GM21367 (cell line): Measurements from ENCODE around the gene FAM124A.

Experiments
- ATAC-seq: cut with Tn5 transposase; IDR thresholded peaks from one replicate; pipeline ENCODE4 v1.9.1; 2021; ENCODE audit not compliant: unreplicated experiment

The FAM124A gene

DNA sequence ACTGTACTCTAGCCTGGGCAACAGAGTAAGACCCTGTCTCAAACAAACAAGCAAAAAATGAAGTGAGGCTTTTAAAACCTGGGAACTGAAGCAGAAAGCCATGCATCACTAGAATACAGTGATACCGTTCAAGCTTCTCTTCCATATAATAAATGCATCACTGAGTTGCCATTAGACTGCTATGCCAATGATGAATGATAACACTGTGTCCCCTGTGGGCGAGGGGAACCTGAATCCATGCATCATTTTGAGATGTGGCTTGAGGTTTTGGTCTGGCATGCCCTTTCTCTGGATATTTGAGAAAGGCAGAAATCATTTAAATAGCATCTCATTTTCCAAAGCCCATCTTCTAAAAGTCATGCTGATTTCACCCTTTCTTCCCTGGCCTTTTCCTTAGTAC is 1.5 kb upstream of the FAM124A start:
- ATAC-seq = no peak

DNA sequence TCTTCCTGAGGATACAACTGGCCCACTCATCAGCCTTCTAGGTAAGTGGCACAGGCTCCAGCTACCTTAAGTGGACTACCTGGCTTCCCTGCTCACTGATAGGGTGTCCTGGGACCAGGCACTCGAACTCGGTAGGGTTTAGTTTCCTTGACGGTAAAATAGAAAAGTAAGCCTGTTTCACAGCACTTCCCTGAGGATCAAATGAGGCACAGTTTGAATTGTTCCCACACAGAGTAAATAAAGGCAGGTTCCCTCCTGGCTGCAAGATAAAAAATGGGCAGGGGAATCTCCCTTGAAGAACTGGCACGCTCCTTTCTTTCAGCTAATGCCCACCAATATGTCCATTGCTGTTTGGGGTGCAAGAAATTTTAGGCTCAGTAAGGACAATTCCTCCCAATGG is 1.1 kb upstream of the FAM124A start:
- no peak for ATAC-seq

DNA sequence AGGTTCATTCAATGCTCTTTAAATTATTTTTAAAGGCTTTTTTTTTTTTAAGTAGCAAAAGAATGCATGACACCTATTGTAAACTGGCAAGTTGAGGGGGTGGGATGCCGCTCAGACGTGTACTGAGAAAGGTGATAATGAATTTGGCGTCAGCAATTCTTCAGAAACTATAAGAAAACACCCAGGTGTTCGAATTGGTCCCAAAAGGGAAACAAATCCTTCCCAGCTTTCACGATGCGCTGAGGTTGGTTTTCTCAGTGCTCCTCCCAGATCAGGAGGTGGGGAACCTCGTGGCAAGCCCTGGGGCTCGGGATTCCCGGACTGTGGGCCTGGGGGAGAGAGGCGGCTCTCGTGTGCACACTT is 543 bp upstream of the FAM124A start:
- no peak for ATAC-seq

DNA sequence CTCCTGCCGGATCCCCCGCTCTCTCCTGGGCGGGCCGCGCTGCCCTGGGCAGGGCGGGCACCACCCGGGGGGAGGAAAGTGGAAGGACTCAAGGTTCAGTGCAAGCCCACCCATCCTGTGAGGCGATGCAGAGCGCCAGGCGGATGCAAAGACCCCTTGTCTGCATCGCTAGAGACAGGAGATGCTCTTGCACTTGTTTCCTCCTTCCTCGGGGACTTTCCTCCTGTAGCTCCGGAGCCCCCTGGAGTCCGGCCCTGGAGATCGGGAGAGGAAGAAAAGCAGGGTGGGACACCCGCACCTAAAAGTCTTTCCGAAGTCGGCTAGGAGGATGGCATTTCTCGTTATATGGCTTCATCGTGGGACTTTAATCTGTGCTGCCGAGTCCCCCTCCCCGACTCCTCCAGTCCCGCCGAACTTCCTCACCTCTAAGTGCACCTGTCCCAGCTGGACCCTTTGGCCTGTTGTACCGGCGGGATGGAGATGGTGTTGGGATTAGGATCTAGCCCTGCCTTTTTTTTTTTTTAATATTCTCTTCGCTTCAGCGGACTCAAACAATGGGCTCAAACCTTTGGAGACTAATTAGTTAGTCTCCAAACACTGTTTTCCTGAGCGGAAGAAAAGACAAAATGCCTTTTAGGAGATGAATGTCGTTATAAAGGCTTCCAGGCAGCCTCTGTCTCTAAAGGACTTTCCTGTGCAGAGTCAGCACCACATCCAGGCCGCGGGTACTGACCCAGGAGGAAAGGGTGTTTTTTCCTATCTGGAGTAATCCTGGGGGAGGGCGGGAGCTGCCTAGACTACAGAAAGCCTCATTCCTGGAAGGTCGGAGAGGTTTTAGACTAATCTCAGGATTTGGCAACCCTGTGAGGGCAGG is 725 bp downstream of the FAM124A start:
- peak; percentile 11 for ATAC-seq

DNA sequence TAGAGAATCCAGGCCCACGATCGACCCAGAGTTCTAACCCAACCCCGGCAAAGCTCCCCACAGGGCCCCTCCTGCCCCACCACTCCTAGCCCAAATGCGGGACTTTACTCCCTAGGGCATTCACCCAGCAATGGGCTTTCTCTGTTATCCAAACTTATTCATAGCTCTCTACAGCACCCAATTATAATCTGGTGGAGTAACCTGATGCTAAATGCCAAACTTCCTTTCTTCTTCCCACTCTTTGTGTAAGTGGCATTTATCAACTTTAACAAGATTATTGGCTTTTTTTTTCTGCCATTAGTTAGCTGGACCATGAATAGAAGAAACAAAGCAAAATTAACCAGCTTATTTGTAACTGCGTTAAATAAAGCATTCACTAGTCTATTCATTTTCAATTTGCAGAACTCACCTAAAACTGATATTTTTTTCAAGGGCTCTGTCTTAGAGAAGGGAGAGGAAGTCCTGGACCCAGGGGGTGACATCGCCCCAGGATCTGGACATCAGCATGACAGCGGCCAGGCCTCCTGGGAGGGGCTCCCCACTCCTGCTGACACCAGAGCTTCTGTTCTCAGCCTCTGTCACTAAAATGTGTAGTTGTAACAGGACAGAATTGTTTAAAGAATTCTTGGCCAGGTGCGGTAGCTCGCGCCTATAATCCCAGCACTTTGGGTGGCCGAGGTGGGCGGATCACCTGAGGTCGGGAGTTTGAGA is 1.5 kb downstream of the FAM124A start:
- no peak for ATAC-seq

DNA sequence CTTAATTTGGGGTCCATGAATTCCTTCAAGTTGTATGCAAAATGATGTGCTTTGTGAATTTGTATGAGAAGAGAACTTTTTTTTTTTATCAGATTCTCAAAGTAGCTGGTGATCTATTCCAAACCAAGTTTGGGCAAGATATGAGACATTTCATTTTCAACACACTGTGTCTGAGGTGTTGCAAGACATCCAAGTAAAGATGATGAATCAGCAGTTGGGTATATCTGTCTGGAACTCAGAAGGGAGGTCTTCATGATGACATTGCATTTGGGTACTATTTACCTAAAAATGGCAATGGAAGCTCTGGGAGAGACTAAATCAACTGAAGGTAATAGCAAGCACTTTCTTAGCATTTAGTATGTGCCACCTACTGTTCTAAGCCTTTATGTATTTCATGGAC is 2.8 kb downstream of the FAM124A start:
- no peak for ATAC-seq

DNA sequence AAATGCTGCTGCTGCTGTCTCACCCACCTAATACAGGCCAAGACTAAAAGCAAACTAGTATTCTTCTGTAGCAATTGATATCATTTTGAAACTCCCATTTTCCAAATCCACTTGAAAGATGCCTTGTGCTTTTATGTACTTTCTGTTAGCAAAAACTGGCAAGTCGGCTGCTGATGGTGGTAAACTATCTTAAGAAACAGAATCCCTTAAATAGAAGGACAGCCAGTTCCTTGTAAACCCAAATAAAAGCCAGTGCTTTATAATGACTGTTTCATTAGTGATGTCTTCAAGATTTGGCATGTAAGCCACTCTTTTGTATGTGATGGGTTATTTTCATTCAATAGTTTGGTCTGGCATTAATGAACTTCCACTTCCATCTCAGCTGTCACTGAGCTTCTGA is 5.2 kb downstream of the FAM124A start:
- no peak for ATAC-seq

DNA sequence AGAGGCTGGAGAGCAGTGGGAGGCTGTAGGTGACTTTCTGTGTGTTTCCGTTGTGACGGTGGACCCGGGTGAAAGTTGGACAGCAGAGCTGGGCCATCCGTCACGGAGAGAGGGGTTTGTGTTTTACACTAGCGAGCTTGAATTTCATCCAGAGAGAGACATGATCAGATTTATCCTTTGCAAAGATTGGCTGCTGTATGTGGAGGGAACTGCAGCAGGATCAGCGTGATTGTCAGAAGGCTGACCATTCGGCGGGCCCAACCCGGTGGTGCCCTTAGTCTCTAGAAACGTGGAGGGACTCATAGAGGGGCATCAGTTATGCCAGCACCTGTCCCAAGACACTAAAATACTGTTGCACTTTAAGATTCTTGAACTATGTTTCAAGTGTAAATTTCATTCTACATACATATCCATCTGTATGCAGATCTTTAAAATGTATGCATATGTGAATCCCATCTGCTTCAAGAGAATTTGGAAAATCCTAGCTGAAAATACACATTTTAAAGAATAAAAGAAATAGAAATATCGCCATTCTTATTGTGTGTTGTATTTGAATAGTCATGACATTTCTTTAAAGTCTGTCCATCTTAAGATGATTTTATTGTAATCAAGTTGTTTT is 7.0 kb downstream of the FAM124A start:
- no peak for ATAC-seq

DNA sequence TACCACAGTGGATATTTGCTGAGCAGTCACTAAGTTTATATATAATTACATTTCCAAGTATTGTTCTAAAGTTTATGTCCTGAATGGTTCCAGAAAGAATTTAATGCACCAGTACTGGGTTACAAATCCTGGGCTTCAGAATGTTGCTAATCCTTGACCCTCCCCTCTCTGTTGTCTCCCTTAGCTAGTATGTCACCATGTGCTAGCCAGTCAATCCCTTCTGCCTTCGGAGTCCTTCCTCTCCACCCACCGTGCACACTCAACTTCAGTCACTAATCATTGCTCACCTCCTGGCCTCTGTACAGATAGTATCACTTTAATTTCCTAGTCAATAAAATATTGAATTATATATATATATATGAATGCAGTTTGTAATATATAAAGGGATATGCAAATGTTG is 7.5 kb downstream of the FAM124A start:
- no peak for ATAC-seq

DNA sequence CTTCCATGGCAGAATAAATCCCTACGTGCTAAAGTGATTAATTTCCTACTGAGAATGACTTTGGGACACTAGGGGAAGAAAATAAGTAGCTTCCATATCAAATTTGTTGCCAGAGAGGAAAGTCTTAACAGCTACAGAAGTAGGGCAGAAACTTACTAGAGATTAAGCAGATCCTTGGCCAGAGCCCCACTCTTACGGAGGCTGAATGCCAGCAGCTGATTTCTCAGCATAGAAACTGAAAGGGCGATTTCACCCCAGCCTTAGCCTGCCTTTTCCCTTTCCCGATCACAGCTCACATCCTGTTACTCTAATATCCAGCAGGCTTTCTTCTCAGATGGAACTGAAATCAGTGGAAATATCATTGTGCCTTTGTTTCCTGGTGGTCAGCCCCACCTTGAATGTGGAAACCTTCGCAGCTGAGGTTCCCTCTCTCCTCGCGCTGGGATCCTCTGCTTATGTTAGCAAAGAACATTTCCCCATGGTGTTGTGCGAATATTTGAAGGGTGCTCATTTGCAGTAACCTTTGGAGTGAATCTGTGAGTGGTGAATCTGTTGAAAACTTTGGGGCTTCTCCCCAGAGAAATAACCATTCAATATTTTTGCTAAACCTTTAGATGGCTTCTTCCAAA is 8.4 kb downstream of the FAM124A start:
- no peak for ATAC-seq

DNA sequence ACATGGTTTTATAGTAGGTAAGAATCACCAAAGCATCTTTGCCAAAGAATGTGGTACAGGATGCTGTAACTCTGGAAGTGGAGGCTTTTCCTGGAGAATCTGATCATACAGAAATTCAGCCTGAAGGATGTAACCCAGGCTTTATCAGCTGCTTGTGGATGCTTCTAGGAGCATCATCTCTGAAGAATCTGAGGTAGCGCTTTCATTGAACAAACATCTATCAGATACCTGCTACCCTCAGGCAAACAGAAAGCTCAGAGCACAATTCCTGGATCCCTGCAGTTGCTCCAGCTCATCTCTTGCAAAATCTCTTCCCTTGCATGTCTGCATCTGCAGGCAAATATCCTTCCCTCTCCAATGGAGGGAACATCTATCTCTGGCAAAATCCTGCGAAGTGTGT is 9.3 kb downstream of the FAM124A start:
- no peak for ATAC-seq

DNA sequence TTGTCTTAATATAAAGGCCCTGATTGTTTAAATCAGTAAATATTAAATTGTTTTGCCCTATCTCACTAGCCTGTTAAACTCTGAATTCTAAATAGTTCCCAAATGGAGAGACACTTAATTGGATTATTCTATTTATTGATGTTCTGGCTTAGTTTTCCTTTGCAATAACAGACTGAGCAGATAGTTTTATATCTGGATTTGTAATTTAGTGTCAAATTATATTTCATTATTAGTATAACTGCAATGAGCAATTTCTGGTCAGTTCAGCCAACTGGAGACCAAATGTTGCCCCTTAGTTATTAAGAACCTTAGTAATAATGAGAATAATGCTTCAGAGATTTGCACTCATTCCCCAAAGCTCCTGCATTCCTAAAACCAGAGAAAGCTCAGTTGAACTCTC is 10.1 kb downstream of the FAM124A start:
- ATAC-seq = no peak

DNA sequence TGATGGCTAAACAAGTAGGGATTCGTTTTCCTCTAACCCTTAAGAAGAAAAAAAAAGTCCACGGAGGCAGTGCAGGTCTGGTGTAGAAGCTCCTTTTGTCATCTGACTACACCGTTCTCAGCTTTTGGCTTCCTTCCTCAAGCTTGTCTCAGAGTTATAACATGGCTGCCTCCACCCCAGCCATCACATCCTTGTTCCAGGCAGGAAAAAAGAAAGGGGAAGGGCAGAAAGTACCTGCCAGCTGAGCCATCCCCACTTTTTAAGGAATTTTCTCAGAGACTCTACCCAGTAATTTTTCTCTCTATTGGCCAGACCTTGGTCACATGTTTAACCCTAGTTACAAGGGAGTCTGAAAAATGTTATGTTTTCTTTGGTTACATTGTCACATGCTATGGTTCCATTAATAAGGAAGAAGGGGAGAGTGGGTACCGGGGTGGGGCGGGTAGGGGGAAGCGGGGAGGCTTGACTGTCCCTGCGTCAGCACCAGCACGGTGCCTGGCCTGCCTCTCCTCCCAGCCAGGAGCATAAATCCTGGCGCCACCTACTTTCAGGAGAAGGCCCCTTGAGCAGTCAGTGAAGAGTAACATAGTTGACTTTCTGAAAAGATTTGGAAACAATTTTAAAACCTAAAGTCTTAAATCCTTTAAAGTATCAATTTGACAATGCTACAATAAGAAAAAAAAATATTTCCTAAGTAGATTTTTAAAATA is 11.1 kb downstream of the FAM124A start:
- ATAC-seq = no peak

DNA sequence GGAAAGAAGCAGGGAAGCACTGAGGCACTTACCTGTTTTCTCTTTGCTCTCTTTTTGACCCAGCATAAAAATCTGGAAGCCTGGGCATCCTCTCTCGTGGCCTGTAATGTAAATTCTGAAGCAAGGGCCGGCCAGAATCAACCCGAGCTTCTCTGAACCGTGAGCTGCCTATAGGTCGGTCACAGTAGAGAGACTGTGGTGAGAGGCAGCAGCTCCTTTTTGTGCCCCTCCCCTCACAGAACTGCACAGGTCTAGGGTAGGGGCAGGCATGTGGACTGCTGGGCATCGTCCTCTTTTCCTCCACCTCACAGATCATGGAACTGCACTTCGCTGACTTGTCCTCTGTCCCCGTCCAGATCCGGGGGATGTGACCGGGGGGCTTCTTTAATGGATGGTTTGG is 12.5 kb downstream of the FAM124A start:
- no peak for ATAC-seq

DNA sequence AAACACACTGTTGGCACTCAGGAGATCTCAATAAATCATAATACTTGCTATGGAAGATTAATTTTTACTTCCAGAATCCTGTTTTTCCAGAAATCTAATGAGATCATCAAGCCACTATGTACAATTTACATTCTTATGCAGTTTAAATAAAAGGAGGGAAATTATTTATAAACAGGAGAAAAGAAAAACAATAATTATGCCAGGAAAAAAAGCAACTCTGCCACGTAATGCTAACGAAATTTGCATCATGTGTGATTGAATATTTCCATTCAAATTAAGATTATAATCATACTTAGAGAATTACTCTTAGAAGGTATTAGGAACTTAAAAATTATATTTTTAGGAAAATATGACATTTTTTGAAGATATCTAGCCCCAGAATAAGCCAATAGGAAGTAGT is 13.0 kb downstream of the FAM124A start:
- no peak for ATAC-seq

DNA sequence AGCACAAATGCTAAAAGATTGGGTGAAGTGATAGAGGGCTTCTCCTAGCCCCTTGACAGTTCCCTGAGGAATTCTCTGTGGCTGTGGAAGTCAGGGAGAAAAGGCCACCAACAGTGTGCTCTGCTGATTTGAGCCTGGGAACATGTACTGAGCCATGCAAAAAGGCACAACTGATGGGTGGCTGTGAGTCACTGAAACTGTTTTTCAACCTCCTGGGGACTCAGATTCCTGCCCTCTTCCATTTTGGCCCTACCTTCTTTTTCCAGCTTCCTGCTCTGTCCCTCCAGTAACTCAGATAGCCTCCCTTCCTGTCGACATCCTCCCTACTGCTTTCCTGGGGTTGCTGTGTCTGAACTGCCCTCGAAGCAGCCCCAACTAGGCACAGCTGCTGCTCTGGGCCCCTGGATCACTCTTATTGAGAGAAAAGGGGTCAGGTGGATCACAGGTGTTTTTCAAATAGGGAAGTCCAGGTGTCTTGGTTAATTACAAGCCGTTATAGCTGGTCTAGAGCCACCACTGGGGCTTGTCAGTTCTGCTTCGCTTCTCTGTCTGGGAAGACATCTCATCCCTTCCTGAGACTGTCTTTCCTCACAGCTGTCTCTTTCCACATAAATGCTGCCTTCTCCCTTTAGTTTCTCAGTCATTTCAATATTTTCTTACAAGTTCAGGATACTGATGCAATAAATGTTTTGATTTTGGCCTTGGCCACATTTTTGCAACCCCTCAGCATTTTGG is 13.7 kb downstream of the FAM124A start:
- no peak for ATAC-seq

DNA sequence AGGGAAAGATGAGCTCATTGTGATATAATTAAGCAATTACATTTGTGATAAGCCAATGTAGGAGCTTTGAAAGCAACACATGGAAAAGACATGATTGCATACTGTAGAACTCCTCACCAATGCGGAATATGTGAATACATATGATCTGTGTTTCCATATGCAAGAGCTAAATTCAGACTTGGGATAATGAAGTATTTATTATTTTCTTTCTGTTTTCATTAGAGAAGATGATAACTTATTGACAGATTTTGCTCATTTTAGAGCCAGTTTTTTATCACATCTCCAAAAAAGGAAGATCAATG is 14.2 kb downstream of the FAM124A start:
- ATAC-seq = no peak

DNA sequence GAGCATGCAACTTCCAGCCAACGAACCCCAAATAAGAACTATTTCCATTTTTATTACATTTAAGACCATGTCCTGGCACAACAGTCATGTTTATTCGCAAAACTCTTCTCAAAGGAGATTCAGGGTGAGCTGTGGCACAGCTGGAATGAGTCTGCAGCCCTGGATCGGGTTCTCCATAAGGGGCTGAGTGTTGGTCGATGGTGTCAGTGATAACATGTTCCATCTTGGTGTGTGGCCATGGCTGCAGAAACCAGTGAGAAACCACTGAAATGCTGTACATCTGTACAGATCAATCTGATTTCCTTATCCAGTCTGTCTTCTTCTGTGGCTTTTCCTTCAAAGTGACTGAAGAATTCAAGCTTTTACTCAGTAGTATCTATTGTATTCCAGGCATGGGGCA is 15.2 kb downstream of the FAM124A start:
- no peak for ATAC-seq

DNA sequence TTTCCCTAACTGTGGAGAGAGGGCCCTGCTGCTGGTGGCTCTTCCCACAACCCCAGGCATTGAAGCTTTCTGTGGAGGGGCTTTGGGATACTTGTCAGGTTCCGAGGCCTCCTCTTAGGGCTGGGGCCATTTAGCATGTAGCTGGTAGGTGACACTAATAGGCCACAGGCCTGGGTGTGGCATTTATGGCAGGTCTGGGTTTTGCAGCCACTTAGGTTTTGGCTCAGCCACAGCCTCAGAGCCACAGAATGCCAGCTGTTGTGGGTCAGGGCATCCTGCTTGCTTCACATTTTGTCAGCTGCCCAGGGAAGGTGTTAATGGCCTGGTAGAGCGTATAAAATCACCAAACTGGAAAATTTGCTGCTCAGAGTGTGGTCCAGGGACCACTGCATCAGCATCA is 15.7 kb downstream of the FAM124A start:
- no peak for ATAC-seq

DNA sequence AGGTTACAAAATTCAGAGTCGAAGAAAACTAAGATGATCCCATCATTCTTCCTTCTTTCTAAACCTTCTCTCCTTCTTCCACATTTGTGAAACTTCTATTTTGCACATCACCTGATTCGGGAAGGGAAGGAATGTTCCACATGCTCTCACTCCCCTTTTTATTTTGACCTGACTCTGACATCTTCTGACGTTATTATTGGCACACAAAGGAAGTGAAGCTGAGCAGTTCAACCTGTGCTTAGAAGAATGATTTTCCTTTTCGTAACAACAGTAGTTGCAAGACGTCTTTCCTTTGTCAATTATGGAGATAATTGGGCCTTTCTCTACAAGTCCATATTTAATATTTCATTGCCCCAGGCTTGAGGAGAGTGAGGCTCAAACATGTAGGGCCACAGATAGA is 18.0 kb downstream of the FAM124A start:
- ATAC-seq = no peak

DNA sequence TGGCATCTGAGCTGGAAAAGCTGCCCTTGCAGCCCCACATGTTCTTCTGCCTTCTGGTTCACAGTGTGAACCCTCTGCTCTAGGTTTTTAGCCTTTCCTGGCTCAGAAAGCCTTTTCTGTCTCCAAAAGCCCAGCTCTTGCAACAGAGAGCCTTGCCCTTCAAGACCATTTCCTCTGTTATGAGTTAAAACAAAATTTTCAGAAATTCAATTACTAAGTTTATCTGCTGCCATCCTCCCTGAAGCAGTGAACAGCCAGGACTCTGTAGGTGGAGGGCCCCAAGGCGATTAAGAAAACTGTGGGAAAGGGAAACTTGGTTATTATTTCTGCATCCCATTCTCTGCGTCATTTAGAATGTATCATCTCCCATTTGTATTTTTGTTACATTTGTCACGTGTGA is 18.8 kb downstream of the FAM124A start:
- no peak for ATAC-seq
